CD14-positive monocyte (primary cell): ENCODE results near the gene C12orf56. TPM values are rescaled to one million over a fixed set of nuclear protein-coding genes. Genes with fewer than 3 reads are reported as not detected.

Experiments used
- DNase-seq, 3 donors: peaks; one replicate each; pipeline ENCODE4 v3.0.0-alpha.2; 2011 to 2022
- H2AFZ ChIP-seq: 2 replicates; pipeline ENCODE4 v1.6.0; 2012; ENCODE audit warnings: mild to moderate bottlenecking, low read depth, low read length, inconsistent platforms; ENCODE audit not compliant: insufficient read depth, poor library complexity, severe bottlenecking
- H3K27ac ChIP-seq, 2 donors: 1 replicate in 1 of 2; 2 replicates in 1 of 2; pipeline ENCODE4 v1.5.1; 2012 to 2013; ENCODE audit warnings: low read length in 2 of 2, control low read depth in 1 of 2, inconsistent platforms in 1 of 2, low read depth in 1 of 2, mild to moderate bottlenecking in 1 of 2
- H3K27me3 ChIP-seq, 2 donors: one replicate each; pipeline versions ENCODE4 v1.6.0 to v1.6.1; 2011 to 2013; ENCODE audit warnings: low read length in 2 of 2; ENCODE audit not compliant: control insufficient read depth in 2 of 2, insufficient read depth in 2 of 2
- H3K36me3 ChIP-seq, 2 donors: replicated peaks in 1 of 2; 1 replicate in 1 of 2; 2 replicates in 1 of 2; pipeline versions ENCODE4 v1.5.1 to v1.6.1; 2012 to 2013; ENCODE audit warnings: low read length in 2 of 2, control low read depth in 1 of 2, inconsistent platforms in 1 of 2, mild to moderate bottlenecking in 1 of 2; ENCODE audit not compliant: insufficient read depth in 2 of 2, control insufficient read depth in 1 of 2
- H3K4me1 ChIP-seq, 2 donors: 1 replicate in 1 of 2; 2 replicates in 1 of 2; pipeline versions ENCODE4 v1.5.1 to v1.6.1; 2012 to 2013; ENCODE audit warnings: low read length in 2 of 2, control low read depth in 1 of 2, inconsistent platforms in 1 of 2, mild to moderate bottlenecking in 1 of 2, moderate library complexity in 1 of 2; ENCODE audit not compliant: insufficient read depth in 2 of 2, control insufficient read depth in 1 of 2
- H3K4me2 ChIP-seq: replicated peaks from 2 replicates; pipeline ENCODE3; 2012; ENCODE audit warnings: low read length, moderate library complexity, mild to moderate bottlenecking; ENCODE audit not compliant: poor library complexity, severe bottlenecking; ENCODE audit errors: extremely low read depth
- H3K4me3 ChIP-seq, 3 experiments: fragments of 200-600 bp in 1 of 3; sonication (generic) in 1 of 3; replicated peaks in 1 of 3; 1 replicate in 2 of 3; 2 replicates in 1 of 3; pipeline ENCODE4 v1.5.1; 2011 to 2013; ENCODE audit warnings: low read length in 3 of 3, mild to moderate bottlenecking in 3 of 3, control low read depth in 2 of 3, low read depth in 2 of 3, inconsistent platforms in 1 of 3, moderate library complexity in 1 of 3
- H3K79me2 ChIP-seq: 2 replicates; pipeline ENCODE4 v1.6.0; 2012; ENCODE audit warnings: mild to moderate bottlenecking, control low read depth, inconsistent platforms, low read length, moderate library complexity; ENCODE audit not compliant: insufficient read depth
- H3K9ac ChIP-seq: 2 replicates; pipeline ENCODE4 v1.6.0; 2017; ENCODE audit warnings: low read length, mild to moderate bottlenecking; ENCODE audit not compliant: insufficient read depth, poor library complexity, severe bottlenecking
- H3K9me3 ChIP-seq, 2 donors: replicated peaks in 1 of 2; 1 replicate in 1 of 2; 2 replicates in 1 of 2; pipeline versions ENCODE4 v1.5.1 to v1.6.1; 2012 to 2013; ENCODE audit warnings: low read length in 2 of 2, control low read depth in 1 of 2; ENCODE audit not compliant: control insufficient read depth in 1 of 2, insufficient read depth in 1 of 2
- H4K20me1 ChIP-seq: 2 replicates; pipeline ENCODE4 v1.6.0; 2012; ENCODE audit warnings: mild to moderate bottlenecking, low read length, control low read depth, moderate library complexity; ENCODE audit not compliant: insufficient read depth
- H3K27ac Mint-ChIP-seq, 7 donors: one replicate each; pipeline ENCODE4 v1.8.0; 2020; ENCODE audit warnings: mild to moderate bottlenecking in 7 of 7, mixed read lengths in 7 of 7, moderate library complexity in 6 of 7, inconsistent platforms in 2 of 7
- H3K27me3 Mint-ChIP-seq, 3 donors: one replicate each; pipeline ENCODE4 v1.8.0; 2021 to 2022; ENCODE audit warnings: low read depth in 3 of 3, mild to moderate bottlenecking in 3 of 3, mixed read lengths in 3 of 3, moderate library complexity in 3 of 3, inconsistent platforms in 1 of 3
- H3K36me3 Mint-ChIP-seq, 2 donors: one replicate each; pipeline ENCODE4 v1.8.0; 2020; ENCODE audit warnings: mixed read lengths in 2 of 2, inconsistent platforms in 1 of 2, mild to moderate bottlenecking in 1 of 2
- H3K4me1 Mint-ChIP-seq: one replicate; pipeline ENCODE4 v1.8.0; 2020; ENCODE audit warnings: mild to moderate bottlenecking, mixed read lengths
- H3K4me3 Mint-ChIP-seq, 2 donors: one replicate each; pipeline ENCODE4 v1.8.0; 2020; ENCODE audit warnings: mild to moderate bottlenecking in 2 of 2, mixed read lengths in 2 of 2, moderate library complexity in 1 of 2
- H3K9me3 Mint-ChIP-seq, 7 donors: one replicate each; pipeline ENCODE4 v1.8.0; 2020 to 2022; ENCODE audit warnings: mixed read lengths in 7 of 7, mild to moderate bottlenecking in 6 of 7, moderate library complexity in 6 of 7, inconsistent platforms in 2 of 7
- WGBS: methylation state at CpG from one replicate; pipeline ENCODE4 v1.1.5; 2013; ENCODE audit warnings: missing lambda C conversion rate; ENCODE audit not compliant: insufficient coverage; 5-methylcytosine and 5-hydroxymethylcytosine counted together
- intact Hi-C, 2 donors: fragments of 100-400 bp; cut with micrococcal nuclease; formaldehyde crosslinking; loops; one replicate each; pipeline versions ENCODE4 v1.15.0 to v1.15.1; 2023
- polyA plus RNA-seq, 3 donors: library from polyadenylated mRNA; depleted of rRNA in 1 of 3; unstranded in 2 of 3; stranded (reverse) in 1 of 3; fragments of 300-500 nt in 2 of 3; fragments of >200 nt in 1 of 3; fragmentation: Illumina TruSeq in 2 of 3; gene quantifications; 1 replicate in 2 of 3; 2 replicates in 1 of 3; pipeline ENCODE4 v1.2.3, GENCODE V29; 2012 to 2021
- TF ChIP-seq, protein P1 (sequence below): fragments of 200-600 bp; IDR thresholded peaks from one replicate; pipeline ENCODE4 v1.8.0; 2022; ENCODE audit warnings: antibody characterized with exemption, mild to moderate bottlenecking

Gene C12orf56
- polyA plus RNA-seq, 3 donors = not detected

GRCh38 chr12:64256166-64256800, 134.3 kb downstream of the C12orf56 start:
- H3K4me1 ChIP-seq = peaks cover 0 to 2% of the 10 kb centered on the region in 2 donors
- no peaks in the 10 kb centered on the region for H3K27me3 ChIP-seq
- no peaks in the 10 kb centered on the region for H3K36me3 ChIP-seq
- H3K79me2 ChIP-seq = no peaks in the 10 kb centered on the region
- Mint-ChIP-seq H3K27ac (no peak overlapping the region), H3K4me3 (no peak overlapping the region), H3K36me3 (no peaks in the 10 kb centered on the region), H3K4me1 (peaks cover 13% of the 10 kb centered on the region), H3K27me3 (no peaks in the 10 kb centered on the region), H3K9me3 (no peaks in the 10 kb centered on the region)
- no peak overlapping the region for H2AFZ ChIP-seq
- no CpG with 5 or more reads among the region's 4 CpGs for WGBS
- H3K27ac ChIP-seq = no peak overlapping the region
- H4K20me1 ChIP-seq = no peaks in the 10 kb centered on the region
- TF ChIP-seq, protein P1, sequence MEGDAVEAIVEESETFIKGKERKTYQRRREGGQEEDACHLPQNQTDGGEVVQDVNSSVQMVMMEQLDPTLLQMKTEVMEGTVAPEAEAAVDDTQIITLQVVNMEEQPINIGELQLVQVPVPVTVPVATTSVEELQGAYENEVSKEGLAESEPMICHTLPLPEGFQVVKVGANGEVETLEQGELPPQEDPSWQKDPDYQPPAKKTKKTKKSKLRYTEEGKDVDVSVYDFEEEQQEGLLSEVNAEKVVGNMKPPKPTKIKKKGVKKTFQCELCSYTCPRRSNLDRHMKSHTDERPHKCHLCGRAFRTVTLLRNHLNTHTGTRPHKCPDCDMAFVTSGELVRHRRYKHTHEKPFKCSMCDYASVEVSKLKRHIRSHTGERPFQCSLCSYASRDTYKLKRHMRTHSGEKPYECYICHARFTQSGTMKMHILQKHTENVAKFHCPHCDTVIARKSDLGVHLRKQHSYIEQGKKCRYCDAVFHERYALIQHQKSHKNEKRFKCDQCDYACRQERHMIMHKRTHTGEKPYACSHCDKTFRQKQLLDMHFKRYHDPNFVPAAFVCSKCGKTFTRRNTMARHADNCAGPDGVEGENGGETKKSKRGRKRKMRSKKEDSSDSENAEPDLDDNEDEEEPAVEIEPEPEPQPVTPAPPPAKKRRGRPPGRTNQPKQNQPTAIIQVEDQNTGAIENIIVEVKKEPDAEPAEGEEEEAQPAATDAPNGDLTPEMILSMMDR = peak; percentile 82
- H3K9me3 ChIP-seq = no peaks in the 10 kb centered on the region
- no peak overlapping the region for H3K4me2 ChIP-seq
- H3K4me3 ChIP-seq = no peak overlapping the region
- no peak overlapping the region for H3K9ac ChIP-seq
- intact Hi-C loops = loop anchor here (2.0 kb wide), 2 partner anchors 415 to 417 kb away; no protein-coding TSS in a partner anchor
- peak; percentile 29 to 62 (median 44) for DNase-seq

GRCh38 chr12:64255249-64255648, 135.3 kb downstream of the C12orf56 start:
- no peaks in the 10 kb centered on the region for H3K27me3 ChIP-seq
- H3K27ac Mint-ChIP-seq = no peak overlapping the region
- H3K79me2 ChIP-seq = no peaks in the 10 kb centered on the region
- H3K4me3 Mint-ChIP-seq = no peak overlapping the region
- H3K4me3 ChIP-seq = no peak overlapping the region
- no peak overlapping the region for H2AFZ ChIP-seq
- H3K4me2 ChIP-seq = no peak overlapping the region
- DNase-seq = no peak
- peaks cover 13% of the 10 kb centered on the region for H3K4me1 Mint-ChIP-seq
- peaks cover 0 to 2% of the 10 kb centered on the region in 2 donors for H3K4me1 ChIP-seq
- no CpG with 5 or more reads among the region's 4 CpGs for WGBS
- TF ChIP-seq, protein P1 = no peak
- H3K27me3 Mint-ChIP-seq = no peaks in the 10 kb centered on the region
- H3K9ac ChIP-seq = no peak overlapping the region
- no peaks in the 10 kb centered on the region for H4K20me1 ChIP-seq
- no peaks in the 10 kb centered on the region for H3K9me3 Mint-ChIP-seq
- intact Hi-C loops = no loop called here
- no peaks in the 10 kb centered on the region for H3K36me3 Mint-ChIP-seq
- H3K36me3 ChIP-seq = no peaks in the 10 kb centered on the region
- no peak overlapping the region for H3K27ac ChIP-seq
- no peaks in the 10 kb centered on the region for H3K9me3 ChIP-seq
